Osteoblast (primary cell): Measurements from ENCODE around the gene KLHL20. TPM values are rescaled to one million over a fixed set of nuclear protein-coding genes. Genes with fewer than 3 reads are reported as not detected.
"Not testable (repeated sequence)": the region's sequence is repeated elsewhere in the genome, so short reads cannot be mapped to it uniquely, and the experiment has no call there.

Source experiments
- DNase-seq: peaks from one replicate; pipeline ENCODE4 v3.0.0; 2011; ENCODE audit warnings: low spot score, mixed read lengths; ENCODE audit not compliant: insufficient read length; ENCODE audit errors: missing footprints
- H2AFZ ChIP-seq: 2 replicates; pipeline ENCODE4 v1.6.0; 2011; ENCODE audit warnings: mild to moderate bottlenecking, low read length
- H3K27ac ChIP-seq: 2 replicates; pipeline ENCODE4 v1.5.1; 2011; ENCODE audit warnings: mild to moderate bottlenecking, low read depth, low read length, moderate library complexity
- H3K27me3 ChIP-seq: 2 replicates; pipeline ENCODE4 v1.6.0; 2012; ENCODE audit warnings: mild to moderate bottlenecking, control low read depth, inconsistent platforms, low read length, moderate library complexity; ENCODE audit not compliant: insufficient read depth
- H3K36me3 ChIP-seq: 2 replicates; pipeline ENCODE4 v1.5.1; 2011; ENCODE audit warnings: mild to moderate bottlenecking, low read length, control low read depth, moderate library complexity; ENCODE audit not compliant: insufficient read depth
- H3K4me1 ChIP-seq: 2 replicates; pipeline ENCODE4 v1.5.1; 2011; ENCODE audit warnings: mild to moderate bottlenecking, low read length, control low read depth, moderate library complexity; ENCODE audit not compliant: insufficient read depth
- H3K4me2 ChIP-seq: 2 replicates; pipeline ENCODE4 v1.6.0; 2011; ENCODE audit warnings: mild to moderate bottlenecking, low read length; ENCODE audit not compliant: insufficient read depth
- H3K4me3 ChIP-seq: fragments of 200-600 bp; sonication (generic); 3 replicates; pipeline ENCODE4 v1.5.1; 2012; ENCODE audit warnings: mild to moderate bottlenecking, low read length, inconsistent platforms; ENCODE audit not compliant: insufficient read depth
- H3K79me2 ChIP-seq: 2 replicates; pipeline ENCODE4 v1.6.0; 2012; ENCODE audit warnings: mild to moderate bottlenecking, low read length, control low read depth, inconsistent platforms; ENCODE audit not compliant: insufficient read depth
- H3K9me3 ChIP-seq: 2 replicates; pipeline ENCODE4 v1.5.1; 2011; ENCODE audit warnings: low read depth, low read length, control low read depth
- H4K20me1 ChIP-seq: 2 replicates; pipeline ENCODE4 v1.6.0; 2012; ENCODE audit warnings: mild to moderate bottlenecking, low read length, control low read depth; ENCODE audit not compliant: insufficient read depth
- CTCF ChIP-seq: IDR thresholded peaks from 2 replicates; pipeline ENCODE4 v1.5.1; 2011; ENCODE audit warnings: mild to moderate bottlenecking, low read depth, low read length, moderate library complexity; ENCODE audit errors: extremely low read depth
- total RNA-seq: library from RNA; depleted of rRNA; stranded (reverse); fragments of >200 nt; gene quantifications from 2 replicates; pipeline ENCODE4 v1.2.3, GENCODE V29; 2012

KLHL20 gene
- total RNA-seq, 1 donor = 26.4 TPM

GRCh38 chr1:173757666-173758065, 42.9 kb downstream of the KLHL20 start:
- Histone ChIP-seq H3K4me2 (no peak overlapping the region), H2AFZ (no peak overlapping the region), H3K36me3 (peaks cover 47% of the 10 kb centered on the region), H4K20me1 (no peaks in the 10 kb centered on the region), H3K4me1 (no peaks in the 10 kb centered on the region), H3K79me2 (no peaks in the 10 kb centered on the region), H3K9me3 (no peaks in the 10 kb centered on the region), H3K27me3 (no peaks in the 10 kb centered on the region), H3K4me3 (no peak overlapping the region), H3K27ac (no peak overlapping the region)
- no peak for DNase-seq
- TF ChIP-seq CTCF = no peak

GRCh38 chr1:173758110-173758509, 43.3 kb downstream of the KLHL20 start:
- Histone ChIP-seq H3K79me2 (no peaks in the 10 kb centered on the region), H3K4me1 (no peaks in the 10 kb centered on the region), H4K20me1 (no peaks in the 10 kb centered on the region), H3K27me3 (no peaks in the 10 kb centered on the region), H2AFZ (no peak overlapping the region), H3K27ac (no peak overlapping the region), H3K9me3 (no peaks in the 10 kb centered on the region), H3K36me3 (peaks cover 43% of the 10 kb centered on the region), H3K4me2 (no peak overlapping the region), H3K4me3 (no peak overlapping the region)
- no peak for TF ChIP-seq CTCF
- DNase-seq = no peak

- Histone ChIP-seq H4K20me1 (no peaks in the 10 kb centered on the region), H3K4me2 (no peak overlapping the region), H3K4me3 (no peak overlapping the region), H3K36me3 (peaks cover 37% of the 10 kb centered on the region), H3K9me3 (no peaks in the 10 kb centered on the region), H3K4me1 (no peaks in the 10 kb centered on the region), H3K27ac (no peak overlapping the region), H3K27me3 (no peaks in the 10 kb centered on the region), H3K79me2 (no peaks in the 10 kb centered on the region), H2AFZ (no peak overlapping the region)
- no peak for TF ChIP-seq CTCF
- no peak for DNase-seq
These were observed 44.2 kb downstream of the KLHL20 start for GRCh38 chr1:173758980-173759379.

GRCh38 chr1:173764331-173764730, 49.5 kb downstream of the KLHL20 start:
- H2AFZ ChIP-seq, H3K79me2 ChIP-seq, H3K27me3 ChIP-seq, H3K27ac ChIP-seq, H3K4me2 ChIP-seq, H3K36me3 ChIP-seq, H3K9me3 ChIP-seq, H4K20me1 ChIP-seq, H3K4me1 ChIP-seq, H3K4me3 ChIP-seq, DNase-seq: not testable (repeated sequence)
